GM18868 (cell line): ENCODE results near the gene RFFL.
A peak's percentile ranks its signal among the peaks of the same experiment; 100 is the strongest.
"Not testable (repeated sequence)": the region's sequence is repeated elsewhere in the genome, so short reads cannot be mapped to it uniquely, and the experiment has no call there.

ENCODE experiments used
- ATAC-seq: cut with Tn5 transposase; IDR thresholded peaks from one replicate; pipeline ENCODE4 v1.9.1; 2021; ENCODE audit warnings: mild to moderate bottlenecking, moderate library complexity; ENCODE audit not compliant: unreplicated experiment

Gene RFFL

GRCh38 chr17:35063514-35064223, at the start of gene RFFL:
RFFL (minus strand) TSS chr17:35063707; CDS start chr17:35026553, 37,154 bp downstream.
- ATAC-seq = peak; percentile 92

- ATAC-seq = not testable (repeated sequence)
Measured at GRCh38 chr17:35110791-35111190, 47.3 kb upstream of the RFFL start.

GRCh38 chr17:35104844-35105450, 41.4 kb upstream of the RFFL start:
- no peak for ATAC-seq

GRCh38 chr17:35103271-35103670, 39.8 kb upstream of the RFFL start:
- ATAC-seq = no peak

GRCh38 chr17:35101725-35102124, 38.2 kb upstream of the RFFL start:
- ATAC-seq = no peak

GRCh38 chr17:35101036-35101435, 37.5 kb upstream of the RFFL start:
- ATAC-seq = no peak

- no peak for ATAC-seq
Measured at GRCh38 chr17:35099908-35100307, 36.4 kb upstream of the RFFL start.

- ATAC-seq = no peak
Measured at GRCh38 chr17:35097776-35098175, 34.3 kb upstream of the RFFL start.

- ATAC-seq = no peak
Measured at GRCh38 chr17:35095741-35096140, 32.2 kb upstream of the RFFL start.

- no peak for ATAC-seq
Measured at GRCh38 chr17:35094902-35095301, 31.4 kb upstream of the RFFL start.

- not testable (repeated sequence) for ATAC-seq
Measured at GRCh38 chr17:35090707-35091106, 27.2 kb upstream of the RFFL start.

- peak; percentile 11 for ATAC-seq
Measured at GRCh38 chr17:35089586-35090296, 26.2 kb upstream of the RFFL start.

- peak; percentile 67 for ATAC-seq
Measured at GRCh38 chr17:35088881-35089585, 25.5 kb upstream of the RFFL start.

GRCh38 chr17:35088356-35088880, 24.9 kb upstream of the RFFL start:
- no peak for ATAC-seq

- ATAC-seq = no peak
Measured at GRCh38 chr17:35087731-35088355, 24.3 kb upstream of the RFFL start.

GRCh38 chr17:35086931-35087573, 23.5 kb upstream of the RFFL start:
- no peak for ATAC-seq

- no peak for ATAC-seq
Measured at GRCh38 chr17:35086164-35086563, 22.7 kb upstream of the RFFL start.

- ATAC-seq = no peak
Measured at GRCh38 chr17:35084987-35085386, 21.5 kb upstream of the RFFL start.

GRCh38 chr17:35083071-35083470, 19.6 kb upstream of the RFFL start:
- ATAC-seq = no peak

- ATAC-seq = no peak
Measured at GRCh38 chr17:35082073-35082657, 18.7 kb upstream of the RFFL start.
